ENCODE measurements around the gene SLC28A2. TPM values are rescaled to one million over a fixed set of nuclear protein-coding genes. Genes with fewer than 3 reads are reported as not detected.
"Not testable (repeated sequence)": the region's sequence is repeated elsewhere in the genome, so short reads cannot be mapped to it uniquely, and the experiment has no call there.

SLC28A2 gene
- total and polyA plus RNA-seq, 12 donors: under 0.01 to 0.37 (median 0.10) TPM; not detected in 6

GRCh38 chr15:45287390-45287956 lies 35.4 kb downstream of the SLC28A2 start:
- 69 to 81% (median 74%) methylated on average over 2 of the region's 2 CpGs for WGBS, 4 donors
- no peak overlapping the region for H3K27ac ChIP-seq
- TF ChIP-seq POLR2A (IDR thresholded peaks at IDR 0.05) (no peak), CTCF (IDR thresholded peaks at IDR 0.05) (no peak)
- no peaks in the 10 kb centered on the region for H3K27me3 ChIP-seq
- DNase-seq: no peak
- H3K4me1 ChIP-seq (replicated peaks in 1 of 2): no peaks in the 10 kb centered on the region
- no peak overlapping the region for H3K4me3 ChIP-seq
- H3K9me3 ChIP-seq (replicated peaks in 1 of 3): no peaks in the 10 kb centered on the region
- intact Hi-C loops (cut with DNase I): no loop called here
- H3K36me3 ChIP-seq (replicated peaks in 1 of 2): no peaks in the 10 kb centered on the region

- no peak overlapping the region for H3K4me3 ChIP-seq
- no peaks in the 10 kb centered on the region for H3K9me3 ChIP-seq (replicated peaks in 1 of 3)
- DNase-seq: no peak
- intact Hi-C loops (cut with DNase I): no loop called here
- H3K36me3 ChIP-seq (replicated peaks in 1 of 2): no peaks in the 10 kb centered on the region
- WGBS, 4 donors: 63 to 66% (median 66%) methylated on average over 6 of the region's 6 CpGs
- H3K27me3 ChIP-seq: no peaks in the 10 kb centered on the region
- no peak for TF ChIP-seq CTCF (IDR thresholded peaks at IDR 0.05)
- TF ChIP-seq POLR2A (IDR thresholded peaks at IDR 0.05): no peak
- no peak overlapping the region for H3K27ac ChIP-seq
- no peaks in the 10 kb centered on the region for H3K4me1 ChIP-seq (replicated peaks in 1 of 2)
These were observed 36.9 kb downstream of the SLC28A2 start for GRCh38 chr15:45288947-45289346.

GRCh38 chr15:45291822-45292582 lies 40.0 kb downstream of the SLC28A2 start:
- 71 to 84% (median 81%) methylated on average over 7 to 9 of the region's 9 CpGs for WGBS, 4 donors
- no peak overlapping the region for H3K27ac ChIP-seq
- no peak overlapping the region for H3K4me3 ChIP-seq
- intact Hi-C loops (cut with DNase I): no loop called here
- DNase-seq: no peak
- no peaks in the 10 kb centered on the region for H3K4me1 ChIP-seq (replicated peaks in 1 of 2)
- no peaks in the 10 kb centered on the region for H3K9me3 ChIP-seq (replicated peaks in 1 of 3)
- H3K27me3 ChIP-seq: no peaks in the 10 kb centered on the region
- TF ChIP-seq CTCF (IDR thresholded peaks at IDR 0.05): no peak
- TF ChIP-seq POLR2A (IDR thresholded peaks at IDR 0.05): no peak
- H3K36me3 ChIP-seq (replicated peaks in 1 of 2): no peaks in the 10 kb centered on the region

GRCh38 chr15:45293326-45293725 lies 41.3 kb downstream of the SLC28A2 start:
- intact Hi-C loops (cut with DNase I); H3K27ac ChIP-seq; H3K4me3 ChIP-seq; H3K4me1 ChIP-seq (replicated peaks in 1 of 2); H3K36me3 ChIP-seq (replicated peaks in 1 of 2); H3K27me3 ChIP-seq; DNase-seq; H3K9me3 ChIP-seq (replicated peaks in 1 of 3): not testable (repeated sequence)
- WGBS, 4 donors: 91 to 92% methylated on average over 18 of the region's 27 CpGs; no CpG with 5 or more reads in 2 of the 4 donors

GRCh38 chr15:45298964-45299378 lies 46.9 kb downstream of the SLC28A2 start:
- 86 to 94% (median 93%) methylated on average over 2 of the region's 2 CpGs for WGBS, 4 donors
- H3K9me3 ChIP-seq (replicated peaks in 1 of 3); H3K4me1 ChIP-seq (replicated peaks in 1 of 2); H3K27me3 ChIP-seq; DNase-seq; intact Hi-C loops (cut with DNase I); H3K27ac ChIP-seq; H3K36me3 ChIP-seq (replicated peaks in 1 of 2); H3K4me3 ChIP-seq: not testable (repeated sequence)
